ENCODE data around the gene LCN12. TPM values are rescaled to one million over a fixed set of nuclear protein-coding genes. Genes with fewer than 3 reads are reported as not detected.

LCN12 gene, protein sequence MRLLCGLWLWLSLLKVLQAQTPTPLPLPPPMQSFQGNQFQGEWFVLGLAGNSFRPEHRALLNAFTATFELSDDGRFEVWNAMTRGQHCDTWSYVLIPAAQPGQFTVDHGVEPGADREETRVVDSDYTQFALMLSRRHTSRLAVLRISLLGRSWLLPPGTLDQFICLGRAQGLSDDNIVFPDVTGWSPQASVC
- 20.7 TPM for total RNA-seq
- long read RNA-seq, partial matches to known transcripts = 1 of 5 reads
- long read RNA-seq, other reads (novel, unspliced or antisense) = 4 of 5 reads

DNA sequence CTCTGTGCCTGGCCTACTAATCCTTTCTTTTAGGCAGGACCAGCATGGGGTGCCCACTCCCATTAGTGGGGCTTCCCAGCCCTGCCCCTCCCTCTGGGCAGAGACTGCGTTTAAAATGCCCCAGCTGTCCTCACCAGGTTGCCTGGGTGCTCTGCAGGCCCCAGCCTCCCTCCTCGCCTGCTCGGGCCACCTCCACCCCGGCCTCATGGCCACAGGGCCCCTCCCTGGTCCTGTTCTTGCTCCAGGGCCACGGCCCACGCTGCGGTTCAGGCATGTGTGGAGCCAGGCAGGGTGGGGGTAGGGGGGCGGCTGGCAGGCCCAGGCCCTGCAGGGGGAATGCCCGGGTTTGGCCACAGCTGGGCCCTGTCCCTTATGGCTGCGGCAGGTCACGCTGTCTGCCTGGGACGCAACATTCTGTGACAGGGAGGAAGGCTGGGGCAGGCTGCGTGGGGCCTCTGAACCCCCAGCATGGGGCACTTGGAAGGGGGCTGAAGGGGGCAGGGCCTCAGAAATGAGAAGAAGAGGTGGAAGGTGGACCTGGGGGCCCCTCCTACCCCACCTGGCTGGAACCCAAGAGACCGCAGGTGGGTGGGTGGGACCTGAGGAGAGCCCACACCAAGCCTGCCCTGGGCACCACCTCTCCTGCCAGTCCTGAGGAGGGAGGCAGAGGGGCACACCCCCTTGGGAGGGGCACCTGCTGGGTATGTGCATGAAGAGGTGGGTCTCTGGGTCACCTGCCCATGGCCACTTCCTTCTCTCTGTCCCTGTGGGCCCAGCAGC is at the start of gene LCN12:
LCN12 (plus strand) TSS at position 733 of the 780 bp plus-strand sequence. CDS start 55 bp downstream, outside the sequence.
- intact Hi-C loops (cut with DNase I) = loop anchor here (2.0 kb wide), 1 partner anchor 23 kb away; no protein-coding TSS in a partner anchor

DNA sequence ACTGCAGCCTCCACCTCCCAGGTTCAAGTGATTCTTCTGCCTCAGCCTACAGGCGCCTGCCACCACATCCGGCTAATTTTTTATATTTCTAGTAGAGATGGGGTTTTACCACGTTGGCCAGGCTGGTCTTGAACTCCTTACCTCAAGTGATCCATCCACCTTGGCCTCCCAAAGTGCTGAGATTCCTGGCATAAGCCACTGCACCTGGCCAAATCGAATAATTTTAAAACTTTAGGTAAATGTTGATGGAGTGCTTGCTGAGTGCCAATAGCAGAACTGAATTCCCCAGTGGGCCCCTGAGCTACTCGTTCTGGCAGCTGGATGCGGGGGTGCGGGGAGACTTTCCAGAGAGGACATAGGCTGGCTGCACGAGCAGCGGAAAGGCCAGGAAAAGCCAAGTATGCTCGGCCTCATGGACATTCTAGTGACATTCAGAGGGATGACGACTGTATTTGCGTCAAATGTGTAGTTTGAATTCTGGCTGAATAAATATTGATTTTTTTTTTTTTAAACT is 49.0 kb upstream of the LCN12 start:
- intact Hi-C loops (cut with DNase I) = loop anchor here (2.0 kb wide), 1 partner anchor 42 kb away; the partner anchor contains the start of genes C8G and FBXW5
- DNase-seq (ENCODE audit: low spot score) = no peak

More for the DNA sequence above, at the start of gene LCN12:
- DNase-seq (ENCODE audit: low spot score) = no peak

DNA sequence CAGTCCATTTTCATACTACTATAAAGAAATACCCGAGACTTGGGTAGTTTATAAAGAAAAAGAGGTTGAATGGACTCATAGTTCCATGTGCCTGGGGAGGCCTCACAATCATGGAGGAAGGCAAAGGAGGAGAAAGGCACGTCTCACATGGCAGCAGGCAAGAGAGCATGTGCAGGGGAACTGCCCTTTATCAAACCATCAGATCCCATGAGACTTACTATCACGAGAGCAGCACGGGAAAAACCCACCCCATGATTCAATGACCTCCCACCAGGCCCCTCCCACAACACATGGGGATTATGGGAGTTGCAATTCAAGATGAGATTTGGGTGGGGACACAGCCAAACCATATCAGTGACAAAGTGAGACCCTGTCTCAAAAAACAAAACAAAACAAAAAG is 45.8 kb upstream of the LCN12 start:
- no peak for DNase-seq (ENCODE audit: low spot score)
- intact Hi-C loops (cut with DNase I) = no loop called here

GRCh38 chr9:136907011-136907914 is 44.8 kb upstream of the LCN12 start:
- intact Hi-C loops (cut with DNase I) = no loop called here
- no peak for DNase-seq (ENCODE audit: low spot score)

GRCh38 chr9:136910197-136910900 is 41.7 kb upstream of the LCN12 start:
- intact Hi-C loops (cut with DNase I) = no loop called here
- DNase-seq (ENCODE audit: low spot score) = no peak

GRCh38 chr9:136910901-136911245 is 41.2 kb upstream of the LCN12 start:
- intact Hi-C loops (cut with DNase I) = no loop called here
- no peak for DNase-seq (ENCODE audit: low spot score)

DNA sequence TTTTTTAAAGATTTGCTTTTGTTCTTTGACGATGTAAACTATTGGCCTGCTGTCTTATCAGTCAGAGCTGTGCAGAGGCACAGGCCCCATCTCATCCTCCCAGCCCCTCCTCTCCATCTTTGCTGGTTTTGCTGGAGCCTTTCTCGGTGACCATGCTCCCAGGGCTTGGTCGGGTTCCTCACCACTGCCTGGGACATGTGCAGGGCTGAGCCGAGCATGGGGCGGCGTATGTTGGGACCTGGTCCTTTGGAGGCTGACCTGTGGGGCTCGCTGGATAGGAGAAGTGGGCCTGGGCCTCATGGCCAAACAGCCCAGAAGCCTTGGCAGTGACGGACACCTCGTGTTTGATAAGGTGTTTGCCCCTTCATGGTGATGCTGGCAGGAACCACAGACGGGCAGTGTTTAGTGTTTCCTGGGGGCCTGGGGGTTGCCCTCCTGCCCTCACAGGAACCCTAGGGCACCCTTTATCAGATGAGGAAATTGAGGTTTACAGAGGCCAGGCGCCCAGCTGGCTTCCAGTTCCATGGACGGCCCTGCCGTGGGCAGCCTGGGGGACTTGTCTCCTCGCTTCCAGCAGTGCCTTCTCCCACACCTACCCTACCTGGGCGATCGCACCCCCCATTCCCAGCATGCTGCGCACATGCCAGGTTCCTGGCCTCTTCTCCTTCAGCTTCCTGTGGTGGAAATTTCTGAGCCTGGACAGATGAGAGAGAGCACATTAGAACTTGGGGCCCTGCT is 38.2 kb upstream of the LCN12 start:
- intact Hi-C loops (cut with DNase I) = no loop called here
- DNase-seq (ENCODE audit: low spot score) = no peak

GRCh38 chr9:136915632-136916329 is 36.3 kb upstream of the LCN12 start:
- intact Hi-C loops (cut with DNase I) = no loop called here
- DNase-seq (ENCODE audit: low spot score) = no peak

DNA sequence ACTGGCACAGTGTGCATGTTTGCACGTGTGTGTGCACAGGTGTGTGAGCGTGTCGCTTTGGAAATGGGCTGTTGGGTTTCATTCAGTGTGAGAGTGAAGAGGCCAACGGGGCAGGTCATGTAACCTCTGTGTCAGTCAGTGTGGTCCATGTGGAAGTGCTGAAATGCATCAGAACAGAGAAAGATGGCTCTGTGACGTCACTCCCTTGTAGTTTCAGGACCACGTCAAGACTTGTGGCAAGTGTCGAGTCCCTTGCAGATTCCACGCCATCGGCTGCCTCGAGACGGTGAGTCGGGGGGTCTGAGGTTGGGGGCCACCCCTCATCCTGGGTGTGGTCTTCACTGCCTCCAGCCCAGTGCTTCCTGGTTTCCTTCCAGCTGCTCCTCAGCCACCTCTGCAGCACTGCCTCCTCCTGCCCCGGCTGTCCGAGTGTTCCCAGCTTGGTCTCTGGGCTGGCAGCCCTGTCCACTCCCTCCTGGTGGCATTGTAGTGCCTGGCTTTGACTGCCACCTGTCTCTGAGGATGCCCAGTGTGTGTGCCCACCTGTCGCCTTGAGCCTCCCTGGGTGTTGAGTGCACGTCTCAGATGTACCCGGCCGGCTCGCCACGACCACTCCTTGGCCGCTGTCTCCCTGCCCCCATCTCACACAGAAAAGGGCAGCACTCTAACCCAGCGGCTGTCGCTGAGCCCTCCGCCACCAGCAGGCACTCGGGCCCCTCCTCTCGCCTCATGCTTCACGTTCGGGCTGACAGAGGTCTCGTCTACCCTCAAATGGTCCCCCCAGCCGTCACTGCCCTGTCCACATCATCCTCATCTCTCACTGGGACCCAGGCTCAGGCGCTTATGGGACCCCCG is 35.5 kb upstream of the LCN12 start:
- DNase-seq (ENCODE audit: low spot score) = no peak
- intact Hi-C loops (cut with DNase I) = no loop called here

DNA sequence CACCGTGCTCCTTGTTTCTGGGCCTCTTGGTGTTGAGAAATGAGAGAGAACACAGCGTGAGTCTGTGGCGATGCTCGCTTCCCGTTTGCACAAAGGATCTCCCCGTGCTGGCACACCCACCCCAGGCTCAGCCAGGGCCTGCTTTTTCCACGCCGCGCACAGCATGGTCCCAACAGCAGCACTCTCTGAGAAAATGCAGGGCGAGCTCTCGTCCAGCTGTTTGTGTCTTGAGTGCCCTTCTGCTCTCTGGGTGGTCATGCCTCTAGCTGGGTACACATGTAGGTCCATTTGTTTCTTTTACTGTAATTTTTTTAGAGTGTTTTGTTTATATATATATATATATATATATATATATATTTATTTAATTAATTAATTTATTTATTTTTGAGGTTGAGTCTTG is 34.2 kb upstream of the LCN12 start:
- intact Hi-C loops (cut with DNase I) = no loop called here
- DNase-seq (ENCODE audit: low spot score) = no peak

GRCh38 chr9:136920069-136920468 is 32.0 kb upstream of the LCN12 start:
- no peak for DNase-seq (ENCODE audit: low spot score)
- intact Hi-C loops (cut with DNase I) = no loop called here

DNA sequence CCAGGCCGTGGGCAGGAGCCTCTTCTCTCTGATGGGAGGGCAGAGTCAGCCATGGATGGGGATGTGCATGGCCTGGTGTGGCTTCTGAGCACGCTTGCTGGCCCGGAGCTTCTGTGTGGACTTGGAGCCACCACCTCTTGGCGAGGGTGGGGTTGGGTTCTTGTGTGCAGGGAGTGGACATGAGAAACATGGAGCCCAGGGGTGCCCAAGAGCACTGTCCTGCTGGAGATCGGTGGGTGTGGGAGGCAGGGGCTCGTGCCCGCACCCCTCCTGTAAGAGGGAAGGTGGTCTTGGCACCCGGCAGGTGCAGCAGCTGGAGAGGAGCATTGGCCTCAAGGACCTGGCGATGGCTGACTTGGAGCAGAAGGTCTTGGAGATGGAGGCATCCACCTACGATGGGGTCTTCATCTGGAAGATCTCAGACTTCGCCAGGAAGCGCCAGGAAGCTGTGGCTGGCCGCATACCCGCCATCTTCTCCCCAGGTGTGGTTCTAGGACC is 31.3 kb upstream of the LCN12 start:
- DNase-seq (ENCODE audit: low spot score) = no peak
- intact Hi-C loops (cut with DNase I) = no loop called here

GRCh38 chr9:136921307-136921706 is 30.8 kb upstream of the LCN12 start:
- intact Hi-C loops (cut with DNase I) = no loop called here
- no peak for DNase-seq (ENCODE audit: low spot score)

- DNase-seq (ENCODE audit: low spot score) = no peak
- intact Hi-C loops (cut with DNase I) = loop anchor here (1.0 kb wide), 1 partner anchor 72 kb away; the partner anchor contains the start of gene PHPT1
Observed at GRCh38 chr9:136921718-136922117, 30.4 kb upstream of the LCN12 start.

DNA sequence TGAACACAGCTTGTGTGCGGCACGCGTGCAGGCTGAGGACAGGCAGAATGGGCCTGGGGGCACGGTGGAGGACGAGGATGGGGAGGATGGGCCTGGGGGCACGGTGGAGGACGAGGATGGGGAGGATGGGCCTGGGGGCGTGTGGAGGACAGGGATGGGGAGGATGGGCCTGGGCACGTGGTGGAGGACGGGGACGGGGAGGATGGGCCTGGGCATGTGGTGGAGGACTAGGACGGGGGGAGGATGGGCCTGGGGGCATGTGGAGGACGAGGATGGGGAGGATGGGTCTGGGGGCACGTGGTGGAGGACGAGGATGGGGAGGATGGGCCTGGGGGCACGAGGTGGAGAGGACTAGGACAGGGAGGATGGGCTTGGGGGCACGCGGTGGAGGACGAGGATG is 29.5 kb upstream of the LCN12 start:
- DNase-seq (ENCODE audit: low spot score) = no peak
- intact Hi-C loops (cut with DNase I) = loop anchor here (1.0 kb wide), 1 partner anchor 73 kb away; the partner anchor contains the start of gene PHPT1

DNA sequence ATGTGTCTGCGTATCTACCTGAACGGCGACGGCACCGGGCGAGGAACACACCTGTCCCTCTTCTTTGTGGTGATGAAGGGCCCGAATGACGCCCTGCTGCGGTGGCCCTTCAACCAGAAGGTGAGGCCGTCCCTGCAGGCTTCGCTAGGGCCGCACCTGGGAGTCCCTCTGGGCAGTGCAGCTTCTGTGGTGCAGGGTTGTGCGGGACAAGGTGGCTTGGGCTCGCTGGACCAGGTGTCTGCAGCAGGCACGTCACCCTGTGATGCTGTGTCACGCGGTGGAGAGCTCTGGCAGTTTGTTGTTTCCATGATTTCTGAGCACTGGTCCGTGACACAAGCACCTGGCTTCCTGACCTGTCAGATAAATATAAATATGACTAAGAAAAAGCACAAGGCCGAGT is 28.2 kb upstream of the LCN12 start:
- no peak for DNase-seq (ENCODE audit: low spot score)
- intact Hi-C loops (cut with DNase I) = no loop called here

Data from cardiac septum (tissue), 1 donor.